ENCODE data around the gene DOK3.

Gene DOK3

DNA sequence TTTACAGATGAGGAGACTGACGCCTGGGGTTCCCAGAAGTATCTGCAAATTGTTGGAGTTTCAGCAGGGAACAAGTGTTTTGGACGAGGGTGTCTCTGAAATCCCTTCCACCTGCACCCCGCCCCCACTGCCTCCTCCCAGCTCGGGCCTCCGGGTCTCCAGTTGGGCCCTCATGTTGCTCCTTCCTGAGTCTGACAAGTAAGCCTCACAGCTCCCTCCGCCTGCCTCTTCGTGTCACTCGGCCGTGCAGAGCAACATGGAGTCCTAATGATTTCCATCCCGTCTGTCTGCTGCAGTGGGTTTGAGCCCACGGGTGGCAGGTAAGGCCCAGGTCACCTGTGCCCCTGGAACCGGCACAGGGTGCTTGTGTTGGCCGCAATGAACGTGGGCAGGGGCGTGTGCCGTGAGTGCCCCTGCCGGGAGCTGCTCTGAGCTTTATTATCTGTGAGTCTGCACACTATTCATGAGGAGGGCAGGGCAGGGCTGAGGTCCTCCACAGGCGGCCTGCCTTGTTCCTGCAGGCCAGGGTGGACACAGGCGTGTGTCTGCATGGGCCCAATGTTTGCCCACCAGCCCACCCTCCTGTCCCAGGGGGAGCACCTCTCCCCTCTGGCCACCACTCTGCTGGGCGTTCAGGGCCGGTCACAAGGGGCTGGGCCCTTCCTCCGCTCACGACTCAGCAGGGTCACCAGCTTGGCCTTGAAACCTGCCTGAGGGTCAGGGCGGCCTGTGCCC, 6.1 kb downstream of the DOK3 start:
- Histone ChIP-seq H3K36me3 (ENCODE audit: insufficient read depth, low read length) (no peaks in the 10 kb centered on the region), H3K9ac (ENCODE audit: low read depth, low read length, poor library complexity, severe bottlenecking) (no peak overlapping the region), H3K4me3 (ENCODE audit: low read length, poor library complexity, severe bottlenecking) (no peak overlapping the region), H3K4me2 (ENCODE audit: low read depth, low read length, poor library complexity, severe bottlenecking) (no peak overlapping the region), H2AFZ (ENCODE audit: low read length) (no peak overlapping the region), H4K20me1 (ENCODE audit: insufficient read depth, low read length, poor library complexity, severe bottlenecking) (no peaks in the 10 kb centered on the region), H3K9me2 (replicated peaks; ENCODE audit: low read depth, low read length) (no peaks in the 10 kb centered on the region), H3F3A (ENCODE audit: low read depth) (no peaks in the 10 kb centered on the region), H3K4me1 (ENCODE audit: insufficient read depth, low read length, poor library complexity, severe bottlenecking) (peaks cover 3% of the 10 kb centered on the region), H3K9me3 (ENCODE audit: insufficient read depth, low read depth, low read length) (no peaks in the 10 kb centered on the region), H3K27me3 (ENCODE audit: insufficient read depth, low read length, poor library complexity, severe bottlenecking) (no peaks in the 10 kb centered on the region), H3K79me2 (ENCODE audit: insufficient read depth, low read length) (no peaks in the 10 kb centered on the region)
- TF ChIP-seq EZH2phosphoT487 (IDR thresholded peaks at IDR 0.05; ENCODE audit: borderline replicate concordance): no peak
- TF ChIP-seq, protein P1, sequence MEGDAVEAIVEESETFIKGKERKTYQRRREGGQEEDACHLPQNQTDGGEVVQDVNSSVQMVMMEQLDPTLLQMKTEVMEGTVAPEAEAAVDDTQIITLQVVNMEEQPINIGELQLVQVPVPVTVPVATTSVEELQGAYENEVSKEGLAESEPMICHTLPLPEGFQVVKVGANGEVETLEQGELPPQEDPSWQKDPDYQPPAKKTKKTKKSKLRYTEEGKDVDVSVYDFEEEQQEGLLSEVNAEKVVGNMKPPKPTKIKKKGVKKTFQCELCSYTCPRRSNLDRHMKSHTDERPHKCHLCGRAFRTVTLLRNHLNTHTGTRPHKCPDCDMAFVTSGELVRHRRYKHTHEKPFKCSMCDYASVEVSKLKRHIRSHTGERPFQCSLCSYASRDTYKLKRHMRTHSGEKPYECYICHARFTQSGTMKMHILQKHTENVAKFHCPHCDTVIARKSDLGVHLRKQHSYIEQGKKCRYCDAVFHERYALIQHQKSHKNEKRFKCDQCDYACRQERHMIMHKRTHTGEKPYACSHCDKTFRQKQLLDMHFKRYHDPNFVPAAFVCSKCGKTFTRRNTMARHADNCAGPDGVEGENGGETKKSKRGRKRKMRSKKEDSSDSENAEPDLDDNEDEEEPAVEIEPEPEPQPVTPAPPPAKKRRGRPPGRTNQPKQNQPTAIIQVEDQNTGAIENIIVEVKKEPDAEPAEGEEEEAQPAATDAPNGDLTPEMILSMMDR (conservative IDR thresholded peaks at IDR 0.05; ENCODE audit: low read length): no peak

DNA sequence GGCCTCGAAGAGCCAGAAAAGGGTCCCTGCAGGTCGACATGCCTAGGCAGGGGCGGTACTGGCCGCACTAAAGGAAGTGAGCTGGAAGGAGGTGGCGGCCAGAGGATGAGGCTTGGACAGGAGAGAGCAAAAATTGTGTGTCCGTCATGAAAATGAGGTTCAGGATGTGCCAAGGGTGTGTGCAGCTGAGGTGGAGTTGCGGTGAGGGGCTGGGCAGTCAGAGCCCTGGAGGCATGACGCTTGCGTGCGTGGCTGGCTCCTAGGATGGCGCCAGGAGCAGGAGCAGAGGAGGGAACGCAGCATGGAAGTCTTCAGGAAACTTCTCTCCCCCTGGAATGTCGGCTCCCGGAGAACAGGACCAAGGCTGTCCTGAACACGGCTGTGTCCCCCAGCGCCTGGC, 6.7 kb downstream of the DOK3 start:
- Histone ChIP-seq H3K4me3 (ENCODE audit: low read length, poor library complexity, severe bottlenecking) (no peak overlapping the region), H3K4me2 (ENCODE audit: low read depth, low read length, poor library complexity, severe bottlenecking) (no peak overlapping the region), H3K79me2 (ENCODE audit: insufficient read depth, low read length) (no peaks in the 10 kb centered on the region), H3K27me3 (ENCODE audit: insufficient read depth, low read length, poor library complexity, severe bottlenecking) (no peaks in the 10 kb centered on the region), H3K9me3 (ENCODE audit: insufficient read depth, low read depth, low read length) (no peaks in the 10 kb centered on the region), H3K4me1 (ENCODE audit: insufficient read depth, low read length, poor library complexity, severe bottlenecking) (no peaks in the 10 kb centered on the region), H3F3A (ENCODE audit: low read depth) (no peaks in the 10 kb centered on the region), H4K20me1 (ENCODE audit: insufficient read depth, low read length, poor library complexity, severe bottlenecking) (no peaks in the 10 kb centered on the region), H3K9ac (ENCODE audit: low read depth, low read length, poor library complexity, severe bottlenecking) (no peak overlapping the region), H3K36me3 (ENCODE audit: insufficient read depth, low read length) (no peaks in the 10 kb centered on the region), H3K9me2 (replicated peaks; ENCODE audit: low read depth, low read length) (no peaks in the 10 kb centered on the region), H2AFZ (ENCODE audit: low read length) (no peak overlapping the region)
- TF ChIP-seq, protein P1 (conservative IDR thresholded peaks at IDR 0.05; ENCODE audit: low read length): no peak

DNA sequence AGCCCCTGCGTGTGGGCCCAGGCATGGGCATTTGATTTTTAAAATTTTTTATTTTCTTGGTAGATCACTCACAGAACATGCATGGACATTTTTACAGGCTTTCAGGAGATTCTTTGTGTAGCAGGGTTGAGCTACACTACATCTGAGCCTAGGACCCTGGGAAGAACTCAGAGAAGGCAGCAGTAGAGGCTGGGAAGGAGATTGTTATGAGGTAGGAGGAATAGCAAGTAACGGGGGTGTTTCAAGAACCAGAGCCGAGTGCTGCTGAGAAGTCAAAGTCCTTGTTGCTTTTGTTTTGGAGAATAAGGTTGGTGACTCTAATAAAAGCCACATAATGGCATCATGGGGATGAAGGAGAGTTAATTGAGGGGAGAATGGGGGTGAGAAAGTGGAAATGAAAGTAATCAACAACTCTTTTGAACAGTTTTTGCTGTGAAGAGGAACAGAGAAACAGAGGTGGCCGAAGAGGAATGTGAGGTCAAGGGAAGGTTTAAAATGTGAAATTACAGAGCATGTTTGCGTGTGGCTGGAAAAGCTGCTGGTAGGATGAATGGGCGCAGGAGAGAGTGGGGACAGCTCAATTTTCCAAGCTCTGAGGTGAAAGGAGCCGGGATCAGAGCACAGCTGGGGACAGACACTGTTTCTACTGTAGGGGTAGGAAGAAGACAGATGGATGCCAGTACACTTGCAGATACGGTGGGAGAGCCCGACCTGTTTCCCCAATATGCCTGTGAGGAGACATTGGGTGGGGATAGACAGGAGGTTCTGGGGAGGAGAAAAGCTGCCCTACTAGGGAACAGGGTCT, 7.5 kb downstream of the DOK3 start:
- Histone ChIP-seq H3K9me2 (replicated peaks; ENCODE audit: low read depth, low read length) (no peaks in the 10 kb centered on the region), H3F3A (ENCODE audit: low read depth) (no peaks in the 10 kb centered on the region), H3K4me1 (ENCODE audit: insufficient read depth, low read length, poor library complexity, severe bottlenecking) (no peaks in the 10 kb centered on the region), H3K27me3 (ENCODE audit: insufficient read depth, low read length, poor library complexity, severe bottlenecking) (no peaks in the 10 kb centered on the region), H3K9me3 (ENCODE audit: insufficient read depth, low read depth, low read length) (no peaks in the 10 kb centered on the region), H3K36me3 (ENCODE audit: insufficient read depth, low read length) (no peaks in the 10 kb centered on the region), H3K9ac (ENCODE audit: low read depth, low read length, poor library complexity, severe bottlenecking) (no peak overlapping the region), H4K20me1 (ENCODE audit: insufficient read depth, low read length, poor library complexity, severe bottlenecking) (no peaks in the 10 kb centered on the region), H3K79me2 (ENCODE audit: insufficient read depth, low read length) (no peaks in the 10 kb centered on the region), H2AFZ (ENCODE audit: low read length) (no peak overlapping the region), H3K4me3 (ENCODE audit: low read length, poor library complexity, severe bottlenecking) (no peak overlapping the region), H3K4me2 (ENCODE audit: low read depth, low read length, poor library complexity, severe bottlenecking) (no peak overlapping the region)
- TF ChIP-seq, protein P1 (conservative IDR thresholded peaks at IDR 0.05; ENCODE audit: low read length): no peak
- TF ChIP-seq EZH2phosphoT487 (IDR thresholded peaks at IDR 0.05; ENCODE audit: borderline replicate concordance): no peak
